ENCODE data around the gene SLC22A9. TPM values are rescaled to one million over a fixed set of nuclear protein-coding genes. Genes with fewer than 3 reads are reported as not detected.

The SLC22A9 gene
- total RNA-seq, result not detected in 2 replicates

DNA sequence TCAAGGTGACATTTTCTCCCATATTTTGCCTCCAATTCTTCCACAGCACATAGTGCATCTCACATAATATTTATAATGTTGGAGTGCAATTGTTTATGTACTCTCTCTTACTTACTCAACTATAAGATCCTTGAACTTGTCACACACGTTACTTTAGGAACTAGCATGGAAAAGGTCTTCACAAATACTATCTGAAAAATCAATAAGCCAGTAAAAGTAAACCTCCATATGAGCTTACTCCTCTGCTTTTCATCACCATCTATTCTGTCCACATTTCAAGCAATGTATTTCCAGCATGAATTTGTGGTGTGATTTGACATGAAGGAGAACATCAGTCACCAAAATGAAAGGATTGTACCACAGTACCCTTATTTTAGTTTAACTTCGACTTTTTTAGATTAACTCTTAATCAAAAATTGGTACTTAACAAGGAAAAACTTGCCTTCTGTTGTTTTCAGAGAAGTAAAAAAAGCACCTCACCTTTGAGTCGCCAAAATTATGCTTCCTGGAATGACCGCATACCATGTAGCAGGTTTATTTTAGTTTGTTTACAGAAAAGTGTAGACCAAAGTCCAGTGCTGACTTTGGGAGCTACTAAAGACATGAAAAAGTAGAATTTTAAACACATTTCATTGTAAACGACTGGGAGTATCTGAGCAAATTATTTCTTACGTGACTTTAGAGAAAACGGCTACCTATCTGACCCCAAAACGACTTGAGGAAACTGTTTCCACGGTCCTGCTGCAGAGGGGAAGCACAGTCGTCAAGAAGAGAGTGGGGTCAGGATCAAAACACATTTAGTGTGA is at the start of gene SLC22A9:
SLC22A9 (plus strand) TSS at position 621 of the 806 bp plus-strand sequence. CDS start 272 bp downstream, outside the sequence.

Other genes with a start within 250 kb of the SLC22A9 start
- not detected in 2 replicates for gene SLC22A24, start 225.6 kb upstream of the SLC22A9 start, total RNA-seq
- not detected in 2 replicates for gene SLC22A25, start 126.2 kb upstream of the SLC22A9 start, total RNA-seq
- gene PLAAT5, start 121.4 kb downstream of the SLC22A9 start, total RNA-seq, result not detected in 2 replicates
- gene LGALS12, start 136.3 kb downstream of the SLC22A9 start, total RNA-seq, result not detected in 2 replicates
- gene PLAAT4, start 167.0 kb downstream of the SLC22A9 start, total RNA-seq, result 12.7 and 14.7 TPM in 2 replicates
- not detected in 2 replicates for gene PLAAT2, start 193.6 kb downstream of the SLC22A9 start, total RNA-seq
- 67.5 and 68.5 TPM in 2 replicates for gene PLAAT3, start 244.6 kb downstream of the SLC22A9 start, total RNA-seq